ENCODE results near the gene MT1X.

The MT1X gene

DNA sequence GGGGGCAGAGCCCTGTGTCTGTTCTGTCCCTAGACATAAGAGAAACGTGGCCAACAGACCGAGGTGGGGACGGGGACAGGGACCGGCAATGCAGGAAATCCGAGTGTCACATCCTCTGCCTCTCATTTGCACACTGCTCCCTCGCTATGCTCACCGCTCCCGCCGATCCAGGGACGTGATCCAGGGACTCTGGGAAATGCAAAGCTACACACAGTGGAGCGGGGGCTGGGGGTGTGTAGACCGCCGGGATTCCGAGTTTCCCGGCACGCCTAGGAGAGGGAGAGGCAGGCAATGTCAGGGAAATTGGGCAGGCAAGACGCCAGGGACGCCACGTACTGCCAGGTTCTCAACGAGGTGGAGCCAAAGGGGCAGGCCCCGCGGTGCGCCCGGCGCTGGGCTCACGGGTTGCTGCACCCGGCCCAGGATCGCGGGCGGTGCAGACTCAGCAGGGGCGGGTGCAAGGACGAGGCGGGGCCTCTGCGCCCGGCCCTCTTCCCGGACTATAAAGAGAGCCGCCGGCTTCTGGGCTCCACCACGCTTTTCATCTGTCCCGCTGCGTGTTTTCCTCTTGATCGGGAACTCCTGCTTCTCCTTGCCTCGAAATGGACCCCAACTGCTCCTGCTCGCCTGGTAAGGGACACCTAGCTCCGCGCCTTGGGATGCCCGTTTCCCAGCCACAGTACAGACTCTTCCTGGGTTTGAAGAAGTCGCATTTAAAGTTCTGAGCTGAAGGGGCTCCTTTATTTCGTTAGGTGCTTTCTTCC lies at the start of gene MT1X:
MT1X (plus strand) TSS at position 532 of the 764 bp plus-strand sequence; CDS start at position 603, 71 bp downstream.
- DNase-seq = peak; percentile 68

DNA sequence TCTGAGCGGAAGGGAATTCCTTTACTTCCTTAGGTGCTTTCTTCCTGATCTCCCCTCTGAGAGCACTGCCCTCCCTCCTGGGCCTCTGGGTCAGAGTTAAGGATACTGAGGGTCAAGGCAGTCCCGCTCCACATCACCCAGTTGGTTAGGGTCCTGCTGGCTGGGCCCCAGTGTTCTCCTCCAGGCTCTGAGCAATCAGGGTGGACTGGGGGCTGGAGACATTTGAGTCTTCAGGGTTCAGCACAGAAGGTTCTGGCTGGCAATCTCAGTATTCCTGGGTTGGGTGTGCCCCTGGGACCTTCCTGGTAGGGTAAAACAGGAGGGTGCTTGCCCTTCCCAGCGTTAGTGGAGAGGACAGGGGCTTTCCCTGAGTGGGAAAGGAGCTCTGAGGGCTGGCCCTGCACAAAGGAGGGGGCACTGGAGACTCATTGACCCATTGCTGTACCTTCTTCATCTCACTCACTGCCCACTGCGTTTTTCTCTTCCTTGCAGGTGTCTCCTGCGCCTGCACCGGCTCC lies 49.4 kb upstream of the MT1X start:
- no peak for DNase-seq

DNA sequence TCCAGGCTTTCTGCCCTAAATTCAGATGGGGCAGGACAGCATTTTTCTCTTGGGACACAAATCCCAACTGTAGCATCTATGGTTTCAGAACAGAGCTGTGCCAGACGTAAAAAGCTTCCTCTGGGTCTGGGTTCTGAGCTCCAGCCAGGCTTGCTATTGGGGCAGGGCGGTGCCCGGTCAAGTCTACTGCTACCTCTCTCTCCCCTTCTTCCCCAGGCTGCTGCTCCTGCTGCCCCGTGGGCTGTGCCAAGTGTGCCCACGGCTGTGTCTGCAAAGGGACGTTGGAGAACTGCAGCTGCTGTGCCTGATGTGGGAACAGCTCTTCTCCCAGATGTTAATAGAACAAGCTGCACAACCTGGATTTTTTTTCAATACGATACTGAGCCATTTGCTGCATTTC lies 48.7 kb upstream of the MT1X start:
- DNase-seq = no peak

GRCh38 chr16:56634715-56635440 lies 47.4 kb upstream of the MT1X start:
- DNase-seq = no peak

- DNase-seq = no peak
Observed at GRCh38 chr16:56635441-56635967, 46.8 kb upstream of the MT1X start.

DNA sequence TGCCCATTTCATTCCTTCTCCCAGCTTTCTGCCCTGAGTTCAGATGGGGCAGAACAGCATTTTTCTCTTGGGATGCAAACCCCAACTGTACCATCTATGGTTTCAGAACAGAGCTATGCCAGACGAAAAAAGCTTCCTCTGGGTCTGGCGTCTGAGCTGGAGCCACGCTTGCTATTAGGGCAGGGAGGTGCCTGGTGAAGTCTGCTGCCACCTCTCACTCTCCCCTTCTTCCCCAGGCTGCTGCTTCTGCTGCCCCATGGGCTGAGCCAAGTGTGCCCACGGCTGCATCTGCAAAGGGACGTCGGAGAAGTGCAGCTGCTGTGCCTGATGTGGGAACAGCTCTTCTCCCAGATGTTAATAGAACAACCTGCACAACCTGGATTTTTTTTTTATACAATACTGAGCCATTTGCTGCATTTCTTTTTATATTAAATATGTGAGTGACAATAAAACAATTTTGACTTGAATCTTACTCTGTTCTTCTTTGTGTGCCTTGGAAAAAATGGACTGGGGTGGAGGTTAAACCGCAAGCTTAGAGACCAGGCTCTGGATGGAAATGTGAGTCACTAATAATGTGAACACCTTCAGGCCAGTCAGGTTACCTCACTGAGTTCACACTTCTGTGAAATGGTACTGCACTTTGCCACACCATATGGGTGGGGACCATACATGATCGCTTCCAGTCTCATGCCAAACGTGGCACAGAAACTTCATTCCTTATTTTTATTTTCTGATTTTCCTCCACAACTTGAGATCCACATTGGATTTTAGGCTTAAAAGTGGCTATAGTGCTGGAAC lies 45.5 kb upstream of the MT1X start:
- no peak for DNase-seq

DNA sequence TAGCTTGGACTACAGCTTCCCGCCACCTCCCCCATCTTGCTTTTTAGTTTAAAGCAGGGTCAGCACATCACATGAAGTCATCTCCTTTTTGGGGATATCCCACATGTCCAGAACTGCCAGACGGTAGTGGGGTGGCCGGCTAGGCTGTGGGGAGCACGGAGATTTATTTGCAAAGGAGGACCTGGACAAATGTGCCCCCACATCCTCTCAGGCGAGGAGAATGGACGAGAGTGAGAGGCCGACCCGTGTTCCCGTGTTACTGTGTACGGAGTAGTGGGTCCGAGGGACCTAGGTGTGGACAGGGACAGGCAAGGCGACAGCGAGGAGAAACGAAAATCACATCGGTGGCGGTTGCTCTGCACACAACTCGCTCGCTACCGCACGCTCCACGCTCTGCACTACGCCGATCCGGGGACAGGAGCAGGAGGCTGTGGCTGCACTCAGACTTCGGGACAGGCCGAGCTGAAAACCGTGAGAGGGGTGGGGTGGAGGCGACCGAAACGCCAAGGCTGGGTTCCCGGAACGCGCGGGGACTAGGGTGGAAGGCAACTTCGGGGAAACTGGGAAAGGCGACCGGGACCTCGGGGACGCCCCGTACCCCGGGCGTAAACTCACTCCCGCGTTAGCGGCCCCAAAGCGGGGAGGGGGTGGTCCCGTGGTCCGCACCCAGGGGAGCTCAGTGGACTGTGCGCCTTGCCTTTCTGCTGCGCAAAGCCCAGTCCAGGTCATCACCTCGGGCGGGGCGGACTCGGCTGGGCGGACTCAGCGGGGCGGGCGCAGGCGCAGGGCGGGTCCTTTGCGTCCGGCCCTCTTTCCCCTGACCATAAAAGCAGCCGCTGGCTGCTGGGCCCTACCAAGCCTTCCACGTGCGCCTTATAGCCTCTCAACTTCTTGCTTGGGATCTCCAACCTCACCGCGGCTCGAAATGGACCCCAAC lies 44.2 kb upstream of the MT1X start, which contains the start of gene MT1A:
MT1A (plus strand) TSS at position 853 of the 937 bp plus-strand sequence; CDS start at position 926, 73 bp downstream.
- no peak for DNase-seq

DNA sequence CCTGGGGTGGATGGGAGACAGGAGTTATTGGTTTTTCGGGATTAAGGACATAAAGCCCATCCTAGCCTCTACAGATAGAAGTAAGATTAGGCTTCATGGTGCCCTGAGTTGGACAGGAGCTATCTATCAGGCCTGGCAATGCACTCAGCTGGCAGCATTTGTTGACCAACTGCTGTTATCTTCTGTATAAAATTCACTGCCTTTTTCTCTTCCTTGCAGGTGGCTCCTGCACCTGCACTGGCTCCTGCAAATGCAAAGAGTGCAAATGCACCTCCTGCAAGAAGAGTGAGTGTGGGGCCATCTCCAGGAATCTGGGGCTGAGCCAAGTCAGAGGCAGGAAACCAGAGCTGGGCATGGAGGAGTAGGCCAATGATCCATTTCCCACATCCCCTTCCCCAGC lies 43.2 kb upstream of the MT1X start:
- no peak for DNase-seq

DNA sequence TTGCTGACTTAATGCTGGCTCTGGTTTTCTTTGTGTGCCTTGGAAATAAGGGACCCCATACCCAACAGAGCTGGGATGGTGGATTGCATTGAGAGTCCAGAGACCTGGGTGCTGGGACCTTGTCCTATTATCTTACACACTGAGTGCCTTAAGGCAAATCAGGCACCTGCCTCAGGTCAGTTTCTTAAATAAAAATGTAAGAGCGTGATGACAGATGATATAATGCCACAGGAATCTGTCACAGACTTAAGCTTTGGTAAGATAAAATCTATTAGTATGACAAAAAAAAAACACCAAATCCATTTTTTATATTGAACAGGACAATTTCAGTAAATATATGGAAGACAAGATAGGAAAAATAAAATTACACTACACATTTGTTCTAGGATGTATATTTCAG lies 42.2 kb upstream of the MT1X start:
- DNase-seq = no peak

DNA sequence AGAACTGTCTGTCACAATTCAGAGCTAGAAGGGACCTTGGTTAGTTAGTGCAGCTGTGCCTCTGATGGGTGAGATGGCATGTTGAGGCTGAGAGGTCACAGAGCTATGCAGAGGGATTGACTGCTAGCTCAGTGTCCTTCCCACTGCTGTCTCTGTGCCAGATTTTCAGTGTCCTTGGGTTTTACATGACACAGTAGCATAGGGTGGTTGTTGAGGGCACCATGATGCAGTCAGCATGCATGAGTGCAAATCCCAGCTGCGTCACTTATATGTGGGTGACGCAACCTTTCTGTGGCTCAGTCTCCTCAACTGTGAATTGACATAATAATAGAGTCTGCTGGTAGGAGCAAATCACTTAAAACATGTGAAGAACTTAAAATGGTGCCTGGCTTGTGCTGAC lies 41.1 kb upstream of the MT1X start:
- no peak for DNase-seq

DNA sequence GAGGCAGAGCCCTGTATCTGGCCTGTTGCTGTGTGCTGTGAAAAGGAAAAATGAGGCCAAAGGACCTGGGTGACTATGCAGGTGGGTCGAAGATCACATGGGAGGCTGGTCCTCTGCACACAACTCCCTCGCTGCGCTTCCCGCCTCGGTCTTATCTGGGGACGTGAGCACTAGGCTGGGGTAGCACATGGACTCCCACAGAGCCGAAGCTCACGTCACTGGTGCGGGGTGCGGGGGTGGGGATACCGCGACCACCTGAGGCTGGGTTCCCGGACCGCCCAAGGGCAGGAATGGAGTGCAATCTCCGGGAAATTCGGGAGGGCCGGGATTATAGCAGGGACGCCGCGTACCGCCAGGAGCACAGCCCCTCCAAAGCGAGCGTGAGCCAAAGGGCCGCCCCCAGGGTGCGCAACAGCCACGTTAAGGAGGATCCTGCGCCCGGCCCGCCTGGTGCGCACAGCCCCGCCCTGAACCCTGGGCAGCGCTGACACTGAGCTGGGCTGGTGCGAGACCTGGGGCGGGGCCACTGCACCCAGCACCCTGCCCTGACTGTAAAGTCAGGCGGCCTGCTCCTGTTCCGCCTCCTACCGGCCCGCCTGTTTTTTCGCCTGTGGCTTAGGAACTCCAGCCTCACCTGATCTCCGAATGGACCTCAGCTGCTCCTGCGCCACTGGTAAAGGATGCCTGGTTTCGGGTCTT lies 39.0 kb upstream of the MT1X start:
- no peak for DNase-seq

GRCh38 chr16:56643833-56644232 lies 38.4 kb upstream of the MT1X start:
- DNase-seq = no peak

GRCh38 chr16:56645311-56645710 lies 37.0 kb upstream of the MT1X start:
- DNase-seq = no peak

DNA sequence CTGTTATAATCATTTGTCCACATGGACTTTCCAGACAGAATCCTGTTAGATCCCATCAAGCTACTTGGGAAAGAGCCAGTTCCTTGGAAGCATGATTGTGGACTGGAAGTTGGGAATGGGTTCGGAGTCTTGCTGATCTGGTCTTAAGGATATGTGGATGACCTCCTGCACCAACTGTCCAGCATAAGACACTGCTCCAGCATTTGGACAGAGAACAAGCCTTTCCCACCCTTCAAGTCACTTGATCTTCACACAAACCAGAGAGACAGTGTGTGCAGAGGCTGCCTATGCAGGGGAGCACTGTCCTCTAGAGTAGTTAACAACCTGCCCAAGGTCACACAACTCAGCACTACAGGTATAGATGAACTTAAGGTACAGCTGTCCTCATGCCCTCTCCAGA lies 36.4 kb upstream of the MT1X start:
- DNase-seq = no peak

DNA sequence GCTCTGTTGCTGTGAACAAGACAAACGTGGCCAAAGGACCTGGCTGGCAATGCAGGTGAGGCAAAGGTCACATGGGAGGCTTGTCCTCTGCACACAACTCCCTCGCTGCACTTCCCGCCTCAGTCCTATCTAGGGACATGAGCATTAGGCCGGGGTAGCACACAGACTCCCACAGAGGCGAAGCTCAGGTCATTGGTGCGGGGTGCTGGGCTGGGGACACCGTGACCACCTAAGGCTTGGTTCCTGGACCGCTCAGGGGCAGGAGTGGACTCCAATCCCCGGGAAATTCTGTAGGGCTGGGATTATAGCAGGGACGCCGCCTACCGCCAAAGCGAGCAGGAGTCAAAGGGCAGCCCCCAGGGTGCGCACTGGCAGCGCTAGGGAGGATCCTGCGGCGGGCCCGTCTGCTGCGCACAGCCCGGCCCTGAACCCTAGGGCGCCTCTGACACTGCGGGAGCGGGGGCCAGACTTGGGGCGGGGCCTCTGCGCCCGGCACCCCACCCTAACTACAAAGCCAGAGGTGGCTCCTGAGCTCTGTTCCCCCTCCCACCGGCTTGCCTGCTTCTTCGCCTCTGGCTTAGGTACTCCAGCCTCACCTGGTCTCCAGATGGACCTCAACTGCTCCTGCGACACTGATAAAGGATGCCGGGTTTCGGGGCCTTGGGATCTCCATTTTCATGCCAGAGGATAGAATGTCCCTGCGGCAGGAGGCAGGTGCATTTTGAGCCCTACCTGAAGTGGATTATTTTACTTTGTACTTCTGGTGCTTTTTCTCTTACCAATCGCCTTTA lies 34.4 kb upstream of the MT1X start:
- DNase-seq = no peak

DNA sequence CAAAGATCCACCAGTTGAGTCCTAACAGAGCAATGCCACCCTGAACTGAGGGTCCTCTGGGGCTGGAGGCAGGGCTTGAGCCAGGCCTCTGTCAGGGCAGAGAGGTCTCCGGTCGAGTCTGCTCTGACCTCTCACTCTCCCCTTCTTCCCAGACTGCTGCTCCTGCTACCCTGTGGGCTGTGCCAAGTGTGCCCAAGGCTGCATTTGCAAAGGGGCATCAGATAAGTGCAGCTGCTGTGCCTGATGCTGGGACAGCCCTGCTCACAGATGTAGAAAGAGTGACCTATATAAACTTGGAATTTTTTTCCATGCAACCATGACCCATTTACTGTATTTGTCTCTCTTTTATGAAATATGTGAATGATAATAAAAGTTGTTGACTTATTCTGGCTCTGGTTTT lies 33.0 kb upstream of the MT1X start:
- DNase-seq = no peak

- no peak for DNase-seq
Observed at GRCh38 chr16:56649820-56650219, 32.5 kb upstream of the MT1X start.

GRCh38 chr16:56651586-56651985 lies 30.7 kb upstream of the MT1X start, which contains the start of gene MT1B:
TSS of gene MT1B (plus strand) at chr16:56651886. CDS start at chr16:56651954, 68 bp downstream.
- no peak for DNase-seq

- no peak for DNase-seq
Observed at GRCh38 chr16:56652600-56652999, 29.7 kb upstream of the MT1X start.

DNA sequence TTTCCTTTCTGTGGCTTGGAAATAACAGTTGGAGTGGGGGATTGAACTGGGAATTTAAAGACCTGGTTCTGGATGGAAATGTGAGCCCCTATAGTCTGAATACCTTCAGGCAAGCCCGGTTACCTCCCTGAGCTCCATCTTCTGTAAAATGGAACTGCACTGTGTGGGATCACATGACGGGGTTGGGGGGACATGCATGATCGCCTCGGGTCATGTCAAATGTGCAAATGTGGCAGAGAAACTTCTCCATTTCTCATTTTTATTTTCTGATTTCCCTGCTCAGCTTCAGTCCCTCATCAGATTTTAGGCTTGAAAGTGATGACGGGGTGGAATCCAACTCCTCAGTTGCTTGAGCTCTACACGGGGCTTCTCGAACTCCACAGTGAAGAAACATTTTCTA lies 29.1 kb upstream of the MT1X start:
- DNase-seq = no peak
